ENCODE measurements around the gene ALPG.

Gene ALPG

DNA sequence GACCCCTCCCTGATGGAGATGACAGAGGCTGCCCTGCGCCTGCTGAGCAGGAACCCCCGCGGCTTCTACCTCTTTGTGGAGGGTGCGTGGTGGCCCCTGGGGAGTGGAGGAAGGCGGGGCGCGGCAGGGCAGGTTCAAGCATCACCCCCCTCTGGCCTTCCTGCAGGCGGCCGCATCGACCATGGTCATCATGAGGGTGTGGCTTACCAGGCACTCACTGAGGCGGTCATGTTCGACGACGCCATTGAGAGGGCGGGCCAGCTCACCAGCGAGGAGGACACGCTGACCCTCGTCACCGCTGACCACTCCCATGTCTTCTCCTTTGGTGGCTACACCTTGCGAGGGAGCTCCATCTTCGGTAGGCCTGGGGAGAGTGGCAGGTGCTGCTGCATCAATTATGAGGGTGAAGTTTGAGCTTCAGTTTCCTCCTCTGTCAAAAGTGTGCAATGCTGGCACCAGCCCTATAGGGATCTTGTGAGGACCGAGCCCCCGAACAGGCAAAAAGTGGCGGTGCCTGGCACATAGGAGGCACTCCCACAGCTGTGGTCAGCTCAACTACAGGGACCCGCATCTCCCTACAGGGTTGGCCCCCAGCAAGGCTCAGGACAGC is 51.5 kb downstream of the ALPG start:
- DNase-seq (ENCODE audit: low read depth) = no peak

DNA sequence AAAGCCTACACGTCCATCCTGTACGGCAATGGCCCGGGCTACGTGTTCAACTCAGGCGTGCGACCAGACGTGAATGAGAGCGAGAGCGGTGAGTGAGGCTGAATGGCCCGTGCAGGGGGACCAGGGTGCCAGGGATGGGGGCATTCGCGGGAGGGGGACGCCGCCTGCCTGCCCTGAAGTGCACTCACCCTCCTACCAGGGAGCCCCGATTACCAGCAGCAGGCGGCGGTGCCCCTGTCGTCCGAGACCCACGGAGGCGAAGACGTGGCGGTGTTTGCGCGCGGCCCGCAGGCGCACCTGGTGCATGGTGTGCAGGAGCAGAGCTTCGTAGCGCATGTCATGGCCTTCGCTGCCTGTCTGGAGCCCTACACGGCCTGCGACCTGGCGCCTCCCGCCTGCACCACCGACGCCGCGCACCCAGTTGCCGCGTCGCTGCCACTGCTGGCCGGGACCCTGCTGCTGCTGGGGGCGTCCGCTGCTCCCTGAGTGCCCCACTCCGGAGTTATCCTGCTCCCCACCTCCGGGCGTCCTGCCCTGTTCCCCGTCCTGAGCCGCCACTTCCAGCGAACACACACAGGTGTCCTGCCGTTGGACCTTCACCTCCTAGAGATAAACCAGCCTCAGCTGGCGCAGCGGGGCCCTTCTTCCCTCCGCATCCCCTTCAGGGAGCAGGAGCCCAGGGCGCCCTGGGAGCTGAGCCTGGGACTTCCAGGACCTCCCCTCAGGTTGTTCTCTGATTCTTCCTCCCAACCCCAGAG is 52.2 kb downstream of the ALPG start:
- DNase-seq (ENCODE audit: low read depth) = no peak

DNA sequence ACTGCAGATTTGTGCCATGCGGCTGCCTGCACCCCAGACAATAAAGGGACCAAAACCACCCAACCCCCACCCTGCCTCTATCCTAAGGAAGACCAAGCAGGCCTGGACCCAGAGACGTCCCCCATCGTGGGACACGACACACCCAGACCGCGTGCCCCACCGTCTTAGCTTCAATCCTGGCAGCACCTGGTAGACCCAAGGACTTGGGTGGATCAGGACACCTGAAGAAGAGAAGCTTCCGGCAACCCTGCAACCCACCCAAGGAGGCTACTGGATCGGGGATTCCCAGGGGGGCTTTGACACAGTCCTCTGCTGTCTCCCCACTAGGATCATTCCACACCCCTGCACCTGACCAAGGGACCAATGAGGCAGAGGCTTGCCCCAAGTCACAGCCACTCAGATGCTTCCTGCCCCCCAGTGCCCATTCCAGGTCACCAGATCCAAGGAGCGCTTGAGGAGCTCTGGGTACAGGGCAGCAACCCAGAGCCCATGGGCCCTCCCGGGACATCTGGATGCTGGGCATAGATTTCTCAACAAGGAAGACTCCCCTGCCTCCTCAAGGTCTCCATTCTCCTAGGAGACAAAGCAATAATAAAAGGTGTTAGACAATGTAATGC is 52.9 kb downstream of the ALPG start:
- DNase-seq (ENCODE audit: low read depth) = no peak

DNA sequence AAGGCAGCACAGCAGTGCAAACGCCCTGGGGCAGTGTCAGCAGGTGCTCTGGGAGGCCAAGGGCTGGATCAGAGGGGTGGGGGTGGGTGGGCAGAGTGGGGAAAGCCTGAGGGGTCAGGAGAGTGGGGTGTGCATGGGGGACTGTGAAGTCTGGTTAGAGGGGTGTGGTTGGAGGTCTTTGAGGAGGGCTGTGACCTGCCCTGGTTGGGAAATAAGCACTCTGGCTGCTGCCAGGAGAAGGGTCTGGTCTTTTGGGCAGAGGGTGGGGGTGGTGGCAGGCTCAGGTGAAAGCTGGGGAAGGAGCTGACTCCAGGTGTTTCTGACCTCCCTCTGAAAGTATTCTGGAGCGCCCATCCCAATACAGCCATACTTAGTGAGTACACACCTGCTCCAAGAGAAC is 53.5 kb downstream of the ALPG start:
- no peak for DNase-seq (ENCODE audit: low read depth)
